ENCODE measurements around the gene XKR7. TPM values are rescaled to one million over a fixed set of nuclear protein-coding genes. Genes with fewer than 3 reads are reported as not detected.

Gene XKR7
- polyA plus RNA-seq, 1 donor from 2014 or later = 9.6 TPM

- Histone ChIP-seq H3F3A (ENCODE audit: insufficient read depth, low read length, poor library complexity, severe bottlenecking) (no peaks in the 10 kb centered on the region), H3K9me2 (ENCODE audit: insufficient read depth, low read length) (no peaks in the 10 kb centered on the region), H2AFZ (ENCODE audit: low read depth, low read length) (no peak overlapping the region), H3K9me3 (ENCODE audit: low read length) (no peaks in the 10 kb centered on the region), H4K20me1 (ENCODE audit: insufficient read depth) (peaks cover 3% of the 10 kb centered on the region), H3K79me2 (replicated peaks; ENCODE audit: insufficient read depth, low read length) (peaks cover 6% of the 10 kb centered on the region), H3K9ac (ENCODE audit: low read length) (no peak overlapping the region), H3K4me3 (ENCODE audit: low read length) (no peak overlapping the region), H3K27ac (ENCODE audit: low read length) (no peak overlapping the region), H3K4me2 (ENCODE audit: low read length) (no peak overlapping the region), H3K27me3 (ENCODE audit: insufficient read depth, low read depth, low read length) (no peaks in the 10 kb centered on the region), H3K36me3 (ENCODE audit: insufficient read depth, low read length) (no peaks in the 10 kb centered on the region)
- TF ChIP-seq POLR2AphosphoS5 (IDR thresholded peaks at IDR 0.05) (no peak), RAD21 (conservative IDR thresholded peaks at IDR 0.05) (no peak), SMC3 (conservative IDR thresholded peaks at IDR 0.05; ENCODE audit: poor library complexity) (no peak), MXI1 (conservative IDR thresholded peaks at IDR 0.05; ENCODE audit: poor library complexity, severe bottlenecking) (no peak), EZH2 (IDR thresholded peaks at IDR 0.05; ENCODE audit: borderline replicate concordance, insufficient read depth, low read length, poor library complexity, severe bottlenecking) (no peak), EP300 (conservative IDR thresholded peaks at IDR 0.05; ENCODE audit: poor library complexity, severe bottlenecking) (no peak), CTCF (IDR thresholded peaks at IDR 0.05; ENCODE audit: poor library complexity, severe bottlenecking) (no peak), REST (IDR thresholded peaks at IDR 0.05; ENCODE audit: borderline replicate concordance) (no peak), TAF1 (IDR thresholded peaks at IDR 0.05; ENCODE audit: low read depth) (no peak)
These were observed 13.8 kb downstream of the XKR7 start for GRCh38 chr20:31981784-31982183.

GRCh38 chr20:31984981-31985471 is 17.1 kb downstream of the XKR7 start:
- H4K20me1 ChIP-seq (ENCODE audit: insufficient read depth) = no peaks in the 10 kb centered on the region
- no peak overlapping the region for H2AFZ ChIP-seq (ENCODE audit: low read depth, low read length)
- no peaks in the 10 kb centered on the region for H3K79me2 ChIP-seq (replicated peaks; ENCODE audit: insufficient read depth, low read length)
- H3K27ac ChIP-seq (ENCODE audit: low read length) = no peak overlapping the region
- TF ChIP-seq EZH2 (IDR thresholded peaks at IDR 0.05; ENCODE audit: borderline replicate concordance, insufficient read depth, low read length, poor library complexity, severe bottlenecking) (no peak), SMC3 (conservative IDR thresholded peaks at IDR 0.05; ENCODE audit: poor library complexity) (no peak), POLR2AphosphoS5 (IDR thresholded peaks at IDR 0.05) (no peak), EP300 (conservative IDR thresholded peaks at IDR 0.05; ENCODE audit: poor library complexity, severe bottlenecking) (no peak), RAD21 (conservative IDR thresholded peaks at IDR 0.05) (no peak), CTCF (IDR thresholded peaks at IDR 0.05; ENCODE audit: poor library complexity, severe bottlenecking) (no peak), TAF1 (IDR thresholded peaks at IDR 0.05; ENCODE audit: low read depth) (no peak), MXI1 (conservative IDR thresholded peaks at IDR 0.05; ENCODE audit: poor library complexity, severe bottlenecking) (no peak), REST (IDR thresholded peaks at IDR 0.05; ENCODE audit: borderline replicate concordance) (no peak)
- H3K36me3 ChIP-seq (ENCODE audit: insufficient read depth, low read length) = no peaks in the 10 kb centered on the region
- no peak overlapping the region for H3K9ac ChIP-seq (ENCODE audit: low read length)
- H3K9me2 ChIP-seq (ENCODE audit: insufficient read depth, low read length) = no peaks in the 10 kb centered on the region
- no peaks in the 10 kb centered on the region for H3K27me3 ChIP-seq (ENCODE audit: insufficient read depth, low read depth, low read length)
- H3K4me3 ChIP-seq (ENCODE audit: low read length) = no peak overlapping the region
- H3K4me2 ChIP-seq (ENCODE audit: low read length) = no peak overlapping the region
- H3K9me3 ChIP-seq (ENCODE audit: low read length) = no peaks in the 10 kb centered on the region
- H3F3A ChIP-seq (ENCODE audit: insufficient read depth, low read length, poor library complexity, severe bottlenecking) = no peaks in the 10 kb centered on the region
